HUES64 (cell line): ENCODE results near the gene SLC12A9.
"Not testable (repeated sequence)": the region's sequence is repeated elsewhere in the genome, so short reads cannot be mapped to it uniquely, and the experiment has no call there.

ENCODE experiments used
- H3K27ac ChIP-seq: 2 replicates; pipeline ENCODE4 v1.7.0; 2013; ENCODE audit warnings: low read depth, low read length, inconsistent platforms
- H3K27me3 ChIP-seq: 2 replicates; pipeline ENCODE4 v1.6.1; 2013; ENCODE audit warnings: mild to moderate bottlenecking, low read length; ENCODE audit not compliant: insufficient read depth
- H3K36me3 ChIP-seq: 2 replicates; pipeline ENCODE4 v1.6.1; 2013; ENCODE audit warnings: mild to moderate bottlenecking, low read length; ENCODE audit not compliant: insufficient read depth
- H3K4me1 ChIP-seq: 2 replicates; pipeline ENCODE4 v1.6.1; 2013; ENCODE audit warnings: mild to moderate bottlenecking, low read length, moderate library complexity; ENCODE audit not compliant: insufficient read depth
- H3K4me3 ChIP-seq: 2 replicates; pipeline ENCODE4 v1.5.1; 2013; ENCODE audit warnings: mild to moderate bottlenecking, low read length, moderate library complexity
- H3K9ac ChIP-seq: 2 replicates; pipeline ENCODE4 v1.6.1; 2013; ENCODE audit warnings: mild to moderate bottlenecking, low read depth, low read length
- H3K9me3 ChIP-seq: 2 replicates; pipeline ENCODE4 v1.6.1; 2013; ENCODE audit warnings: low read depth, low read length; ENCODE audit not compliant: insufficient read depth
- WGBS: fragments of 150-250, 120-280 bp; methylation state at CpG from one replicate; pipeline ENCODE4 v1.1.7; 2013; ENCODE audit warnings: missing lambda C conversion rate; 5-methylcytosine and 5-hydroxymethylcytosine counted together

Gene SLC12A9

GRCh38 chr7:100901921-100902332 is 49.4 kb downstream of the SLC12A9 start:
- Histone ChIP-seq H3K27me3 (peaks cover 4% of the 10 kb centered on the region), H3K36me3 (no peaks in the 10 kb centered on the region), H3K9ac (no peak overlapping the region), H3K9me3 (no peaks in the 10 kb centered on the region), H3K4me3 (no peak overlapping the region), H3K27ac (no peak overlapping the region), H3K4me1 (no peaks in the 10 kb centered on the region)
- 92% methylated on average over 5 of the region's 5 CpGs for WGBS

- no peaks in the 10 kb centered on the region for H3K9me3 ChIP-seq
- no peaks in the 10 kb centered on the region for H3K36me3 ChIP-seq
- H3K27ac ChIP-seq, result no peak overlapping the region
- H3K9ac ChIP-seq, result no peak overlapping the region
- no peak overlapping the region for H3K4me3 ChIP-seq
- 97% methylated on average over 6 of the region's 7 CpGs for WGBS
- H3K27me3 ChIP-seq, result no peaks in the 10 kb centered on the region; the same call in 1 of the 2 replicates
- H3K4me1 ChIP-seq, result no peaks in the 10 kb centered on the region
Measured at GRCh38 chr7:100902638-100903037, 50.1 kb downstream of the SLC12A9 start.

GRCh38 chr7:100908512-100908911 is 56.0 kb downstream of the SLC12A9 start:
- H3K4me1 ChIP-seq, result no peaks in the 10 kb centered on the region
- H3K27ac ChIP-seq, result no peak overlapping the region
- H3K4me3 ChIP-seq, result no peak overlapping the region
- 88% methylated on average over 5 of the region's 5 CpGs for WGBS
- no peak overlapping the region for H3K9ac ChIP-seq
- no peaks in the 10 kb centered on the region for H3K27me3 ChIP-seq
- no peaks in the 10 kb centered on the region for H3K36me3 ChIP-seq
- no peaks in the 10 kb centered on the region for H3K9me3 ChIP-seq

- H3K4me3 ChIP-seq, H3K9me3 ChIP-seq, H3K9ac ChIP-seq, H3K27me3 ChIP-seq, H3K4me1 ChIP-seq, H3K36me3 ChIP-seq, H3K27ac ChIP-seq: not testable (repeated sequence)
- WGBS, result 94% methylated on average over 7 of the region's 7 CpGs
Measured at GRCh38 chr7:100910443-100910842, 57.9 kb downstream of the SLC12A9 start.

- Histone ChIP-seq H3K27ac (no peak overlapping the region), H3K36me3 (no peaks in the 10 kb centered on the region), H3K9ac (no peak overlapping the region), H3K27me3 (no peaks in the 10 kb centered on the region), H3K9me3 (no peaks in the 10 kb centered on the region), H3K4me3 (no peak overlapping the region), H3K4me1 (no peaks in the 10 kb centered on the region)
- WGBS, result 91% methylated on average over 3 of the region's 3 CpGs
Measured at GRCh38 chr7:100911484-100911883, 59.0 kb downstream of the SLC12A9 start.

- no peaks in the 10 kb centered on the region for H3K36me3 ChIP-seq
- H3K9me3 ChIP-seq, result no peaks in the 10 kb centered on the region
- H3K4me1 ChIP-seq, result no peaks in the 10 kb centered on the region
- no peak overlapping the region for H3K9ac ChIP-seq
- no peak overlapping the region for H3K27ac ChIP-seq
- H3K4me3 ChIP-seq, result no peak overlapping the region
- H3K27me3 ChIP-seq, result no peaks in the 10 kb centered on the region
- WGBS, result 90% methylated on average over 14 of the region's 15 CpGs
Measured at GRCh38 chr7:100914208-100914878, 61.8 kb downstream of the SLC12A9 start.

GRCh38 chr7:100914879-100915447 is 62.5 kb downstream of the SLC12A9 start:
- Histone ChIP-seq H3K9ac (no peak overlapping the region), H3K36me3 (no peaks in the 10 kb centered on the region), H3K4me3 (no peak overlapping the region), H3K4me1 (no peaks in the 10 kb centered on the region), H3K27me3 (no peaks in the 10 kb centered on the region), H3K9me3 (no peaks in the 10 kb centered on the region), H3K27ac (no peak overlapping the region)
- WGBS, result 88% methylated on average over 8 of the region's 8 CpGs
